Measurements from ENCODE around the gene ADIPOR1.
"Not testable (repeated sequence)": the region's sequence is repeated elsewhere in the genome, so short reads cannot be mapped to it uniquely, and the experiment has no call there.

ADIPOR1 gene

GRCh38 chr1:202957733-202958543 is at the start of gene ADIPOR1:
TSS of gene ADIPOR1 (minus strand) at chr1:202958312. CDS start at chr1:202951070, 7,242 bp downstream.
- peak; percentile 98 for DNase-seq

GRCh38 chr1:203006948-203007871 is 49.1 kb upstream of the ADIPOR1 start, which contains the start of gene TMEM183A:
TSS of gene TMEM183A (plus strand) at chr1:203007374. CDS start at chr1:203007466, 92 bp downstream.
- DNase-seq = peak; percentile 100

GRCh38 chr1:203005395-203006142 is 47.5 kb upstream of the ADIPOR1 start:
- not testable (repeated sequence) for DNase-seq

- DNase-seq = no peak
Observed at GRCh38 chr1:203002951-203003350, 44.8 kb upstream of the ADIPOR1 start.

- no peak for DNase-seq
Observed at GRCh38 chr1:203001986-203002385, 43.9 kb upstream of the ADIPOR1 start.

GRCh38 chr1:203000217-203000944 is 42.3 kb upstream of the ADIPOR1 start:
- no peak for DNase-seq

GRCh38 chr1:202998836-202999750 is 41.0 kb upstream of the ADIPOR1 start:
- peak; percentile 84 for DNase-seq

- DNase-seq = no peak
Observed at GRCh38 chr1:202994756-202995155, 36.6 kb upstream of the ADIPOR1 start.

GRCh38 chr1:202991112-202991511 is 33.0 kb upstream of the ADIPOR1 start:
- DNase-seq = no peak

GRCh38 chr1:202989879-202990278 is 31.8 kb upstream of the ADIPOR1 start:
- DNase-seq = no peak

GRCh38 chr1:202987922-202988583 is 29.9 kb upstream of the ADIPOR1 start:
- no peak for DNase-seq

- DNase-seq = no peak
Observed at GRCh38 chr1:202987255-202987654, 29.1 kb upstream of the ADIPOR1 start.

- not testable (repeated sequence) for DNase-seq
Observed at GRCh38 chr1:202986120-202986519, 28.0 kb upstream of the ADIPOR1 start.

GRCh38 chr1:202982715-202983430 is 24.8 kb upstream of the ADIPOR1 start:
- no peak for DNase-seq

- no peak for DNase-seq
Observed at GRCh38 chr1:202981939-202982338, 23.8 kb upstream of the ADIPOR1 start.

- no peak for DNase-seq
Observed at GRCh38 chr1:202979459-202979858, 21.3 kb upstream of the ADIPOR1 start.

GRCh38 chr1:202976633-202977032 is 18.5 kb upstream of the ADIPOR1 start:
- no peak for DNase-seq

- DNase-seq = no peak
Observed at GRCh38 chr1:202974856-202975255, 16.7 kb upstream of the ADIPOR1 start.

- no peak for DNase-seq
Observed at GRCh38 chr1:202972046-202972445, 13.9 kb upstream of the ADIPOR1 start.

- peak; percentile 78 for DNase-seq
Observed at GRCh38 chr1:202968895-202969295, 10.8 kb upstream of the ADIPOR1 start.

Data from DMS53 (cell line).